CD14-positive monocyte (primary cell): ENCODE data around the gene MPV17. TPM values are rescaled to one million over a fixed set of nuclear protein-coding genes. Genes with fewer than 3 reads are reported as not detected.
"Not testable (repeated sequence)": the region's sequence is repeated elsewhere in the genome, so short reads cannot be mapped to it uniquely, and the experiment has no call there.

ENCODE experiments used
- DNase-seq, 3 donors: peaks; one replicate each; pipeline ENCODE4 v3.0.0-alpha.2; 2011 to 2022
- H2AFZ ChIP-seq: 2 replicates; pipeline ENCODE4 v1.6.0; 2012; ENCODE audit warnings: mild to moderate bottlenecking, low read depth, low read length, inconsistent platforms; ENCODE audit not compliant: insufficient read depth, poor library complexity, severe bottlenecking
- H3K27ac ChIP-seq, 2 donors: 1 replicate in 1 of 2; 2 replicates in 1 of 2; pipeline ENCODE4 v1.5.1; 2012 to 2013; ENCODE audit warnings: low read length in 2 of 2, control low read depth in 1 of 2, inconsistent platforms in 1 of 2, low read depth in 1 of 2, mild to moderate bottlenecking in 1 of 2
- H3K27me3 ChIP-seq, 2 donors: one replicate each; pipeline versions ENCODE4 v1.6.0 to v1.6.1; 2011 to 2013; ENCODE audit warnings: low read length in 2 of 2; ENCODE audit not compliant: control insufficient read depth in 2 of 2, insufficient read depth in 2 of 2
- H3K36me3 ChIP-seq, 2 donors: replicated peaks in 1 of 2; 1 replicate in 1 of 2; 2 replicates in 1 of 2; pipeline versions ENCODE4 v1.5.1 to v1.6.1; 2012 to 2013; ENCODE audit warnings: low read length in 2 of 2, control low read depth in 1 of 2, inconsistent platforms in 1 of 2, mild to moderate bottlenecking in 1 of 2; ENCODE audit not compliant: insufficient read depth in 2 of 2, control insufficient read depth in 1 of 2
- H3K4me1 ChIP-seq, 2 donors: 1 replicate in 1 of 2; 2 replicates in 1 of 2; pipeline versions ENCODE4 v1.5.1 to v1.6.1; 2012 to 2013; ENCODE audit warnings: low read length in 2 of 2, control low read depth in 1 of 2, inconsistent platforms in 1 of 2, mild to moderate bottlenecking in 1 of 2, moderate library complexity in 1 of 2; ENCODE audit not compliant: insufficient read depth in 2 of 2, control insufficient read depth in 1 of 2
- H3K4me2 ChIP-seq: replicated peaks from 2 replicates; pipeline ENCODE3; 2012; ENCODE audit warnings: low read length, moderate library complexity, mild to moderate bottlenecking; ENCODE audit not compliant: poor library complexity, severe bottlenecking; ENCODE audit errors: extremely low read depth
- H3K4me3 ChIP-seq, 3 experiments: fragments of 200-600 bp in 1 of 3; sonication (generic) in 1 of 3; replicated peaks in 1 of 3; 1 replicate in 2 of 3; 2 replicates in 1 of 3; pipeline ENCODE4 v1.5.1; 2011 to 2013; ENCODE audit warnings: low read length in 3 of 3, mild to moderate bottlenecking in 3 of 3, control low read depth in 2 of 3, low read depth in 2 of 3, inconsistent platforms in 1 of 3, moderate library complexity in 1 of 3
- H3K79me2 ChIP-seq: 2 replicates; pipeline ENCODE4 v1.6.0; 2012; ENCODE audit warnings: mild to moderate bottlenecking, control low read depth, inconsistent platforms, low read length, moderate library complexity; ENCODE audit not compliant: insufficient read depth
- H3K9ac ChIP-seq: 2 replicates; pipeline ENCODE4 v1.6.0; 2017; ENCODE audit warnings: low read length, mild to moderate bottlenecking; ENCODE audit not compliant: insufficient read depth, poor library complexity, severe bottlenecking
- H3K9me3 ChIP-seq, 2 donors: replicated peaks in 1 of 2; 1 replicate in 1 of 2; 2 replicates in 1 of 2; pipeline versions ENCODE4 v1.5.1 to v1.6.1; 2012 to 2013; ENCODE audit warnings: low read length in 2 of 2, control low read depth in 1 of 2; ENCODE audit not compliant: control insufficient read depth in 1 of 2, insufficient read depth in 1 of 2
- H4K20me1 ChIP-seq: 2 replicates; pipeline ENCODE4 v1.6.0; 2012; ENCODE audit warnings: mild to moderate bottlenecking, low read length, control low read depth, moderate library complexity; ENCODE audit not compliant: insufficient read depth
- H3K27ac Mint-ChIP-seq, 7 donors: one replicate each; pipeline ENCODE4 v1.8.0; 2020; ENCODE audit warnings: mild to moderate bottlenecking in 7 of 7, mixed read lengths in 7 of 7, moderate library complexity in 6 of 7, inconsistent platforms in 2 of 7
- H3K27me3 Mint-ChIP-seq, 3 donors: one replicate each; pipeline ENCODE4 v1.8.0; 2021 to 2022; ENCODE audit warnings: low read depth in 3 of 3, mild to moderate bottlenecking in 3 of 3, mixed read lengths in 3 of 3, moderate library complexity in 3 of 3, inconsistent platforms in 1 of 3
- H3K36me3 Mint-ChIP-seq, 2 donors: one replicate each; pipeline ENCODE4 v1.8.0; 2020; ENCODE audit warnings: mixed read lengths in 2 of 2, inconsistent platforms in 1 of 2, mild to moderate bottlenecking in 1 of 2
- H3K4me1 Mint-ChIP-seq: one replicate; pipeline ENCODE4 v1.8.0; 2020; ENCODE audit warnings: mild to moderate bottlenecking, mixed read lengths
- H3K4me3 Mint-ChIP-seq, 2 donors: one replicate each; pipeline ENCODE4 v1.8.0; 2020; ENCODE audit warnings: mild to moderate bottlenecking in 2 of 2, mixed read lengths in 2 of 2, moderate library complexity in 1 of 2
- H3K9me3 Mint-ChIP-seq, 7 donors: one replicate each; pipeline ENCODE4 v1.8.0; 2020 to 2022; ENCODE audit warnings: mixed read lengths in 7 of 7, mild to moderate bottlenecking in 6 of 7, moderate library complexity in 6 of 7, inconsistent platforms in 2 of 7
- WGBS: methylation state at CpG from one replicate; pipeline ENCODE4 v1.1.5; 2013; ENCODE audit warnings: missing lambda C conversion rate; ENCODE audit not compliant: insufficient coverage; 5-methylcytosine and 5-hydroxymethylcytosine counted together
- intact Hi-C, 2 donors: fragments of 100-400 bp; cut with micrococcal nuclease; formaldehyde crosslinking; loops; one replicate each; pipeline versions ENCODE4 v1.15.0 to v1.15.1; 2023
- polyA plus RNA-seq, 3 donors: library from polyadenylated mRNA; depleted of rRNA in 1 of 3; unstranded in 2 of 3; stranded (reverse) in 1 of 3; fragments of 300-500 nt in 2 of 3; fragments of >200 nt in 1 of 3; fragmentation: Illumina TruSeq in 2 of 3; gene quantifications; 1 replicate in 2 of 3; 2 replicates in 1 of 3; pipeline ENCODE4 v1.2.3, GENCODE V29; 2012 to 2021
- TF ChIP-seq, protein P1 (sequence below): fragments of 200-600 bp; IDR thresholded peaks from one replicate; pipeline ENCODE4 v1.8.0; 2022; ENCODE audit warnings: antibody characterized with exemption, mild to moderate bottlenecking

The MPV17 gene
- polyA plus RNA-seq, 3 donors = 136 to 160 (median 160) TPM

- DNase-seq = no peak
- no peak overlapping the region for H3K27ac Mint-ChIP-seq
- Histone ChIP-seq H4K20me1 (no peaks in the 10 kb centered on the region), H3K9ac (no peak overlapping the region), H3K9me3 (peaks cover 0 to 7% of the 10 kb centered on the region in 2 donors), H3K4me3 (no peak overlapping the region), H2AFZ (no peak overlapping the region), H3K79me2 (no peaks in the 10 kb centered on the region), H3K4me2 (no peak overlapping the region), H3K4me1 (peaks cover 12 to 14% of the 10 kb centered on the region in 2 donors), H3K27me3 (peaks cover 4 to 32% of the 10 kb centered on the region in 2 donors), H3K36me3 (peaks cover 3 to 12% of the 10 kb centered on the region in 2 donors), H3K27ac (no peak overlapping the region)
- H3K4me1 Mint-ChIP-seq = peaks cover 17% of the 10 kb centered on the region
- H3K36me3 Mint-ChIP-seq = peaks cover 14 to 18% of the 10 kb centered on the region in 2 donors
- intact Hi-C loops = loop anchor here in 1 of 2 donors (5.0 kb wide), 1 partner anchor 207 kb away; no protein-coding TSS in a partner anchor
- H3K4me3 Mint-ChIP-seq = peak overlapping the region in 1 of 2 donors; percentile 31
- H3K27me3 Mint-ChIP-seq = peaks cover 38 to 50% (median 47%) of the 10 kb centered on the region in 3 donors
- TF ChIP-seq, protein P1, sequence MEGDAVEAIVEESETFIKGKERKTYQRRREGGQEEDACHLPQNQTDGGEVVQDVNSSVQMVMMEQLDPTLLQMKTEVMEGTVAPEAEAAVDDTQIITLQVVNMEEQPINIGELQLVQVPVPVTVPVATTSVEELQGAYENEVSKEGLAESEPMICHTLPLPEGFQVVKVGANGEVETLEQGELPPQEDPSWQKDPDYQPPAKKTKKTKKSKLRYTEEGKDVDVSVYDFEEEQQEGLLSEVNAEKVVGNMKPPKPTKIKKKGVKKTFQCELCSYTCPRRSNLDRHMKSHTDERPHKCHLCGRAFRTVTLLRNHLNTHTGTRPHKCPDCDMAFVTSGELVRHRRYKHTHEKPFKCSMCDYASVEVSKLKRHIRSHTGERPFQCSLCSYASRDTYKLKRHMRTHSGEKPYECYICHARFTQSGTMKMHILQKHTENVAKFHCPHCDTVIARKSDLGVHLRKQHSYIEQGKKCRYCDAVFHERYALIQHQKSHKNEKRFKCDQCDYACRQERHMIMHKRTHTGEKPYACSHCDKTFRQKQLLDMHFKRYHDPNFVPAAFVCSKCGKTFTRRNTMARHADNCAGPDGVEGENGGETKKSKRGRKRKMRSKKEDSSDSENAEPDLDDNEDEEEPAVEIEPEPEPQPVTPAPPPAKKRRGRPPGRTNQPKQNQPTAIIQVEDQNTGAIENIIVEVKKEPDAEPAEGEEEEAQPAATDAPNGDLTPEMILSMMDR = no peak
- WGBS = 91% methylated on average over 8 of the region's 13 CpGs
- peaks cover 0 to 6% (median 1%) of the 10 kb centered on the region in 7 donors for H3K9me3 Mint-ChIP-seq
These were observed 18.2 kb downstream of the MPV17 start for GRCh38 chr2:27304488-27305240.

- H3K27ac ChIP-seq = no peak overlapping the region
- H3K4me3 ChIP-seq = peak overlapping the region; percentile 23 to 67 (median 28)
- peaks cover 2 to 5% of the 10 kb centered on the region in 2 donors for H3K36me3 Mint-ChIP-seq
- H3K9me3 Mint-ChIP-seq = peaks cover 0 to 6% (median 0%) of the 10 kb centered on the region in 7 donors
- H3K27me3 Mint-ChIP-seq = peaks cover 37 to 47% (median 46%) of the 10 kb centered on the region in 3 donors
- H3K36me3 ChIP-seq = no peaks in the 10 kb centered on the region
- intact Hi-C loops = loop anchor here in 1 of 2 donors (5.0 kb wide), 1 partner anchor 206 kb away; no protein-coding TSS in a partner anchor
- peak overlapping the region; percentile 64 for H3K4me2 ChIP-seq
- TF ChIP-seq, protein P1 = peak; percentile 95
- no peaks in the 10 kb centered on the region for H3K79me2 ChIP-seq
- DNase-seq = peak; percentile 38 to 74 (median 66)
- peak overlapping the region in 4 of 7 donors; percentile 40 to 64 (median 42) for H3K27ac Mint-ChIP-seq
- no peaks in the 10 kb centered on the region for H4K20me1 ChIP-seq
- peaks cover 12 to 14% of the 10 kb centered on the region in 2 donors for H3K4me1 ChIP-seq
- H3K9me3 ChIP-seq = peaks cover 0 to 7% of the 10 kb centered on the region in 2 donors
- WGBS = 14% methylated on average over 18 of the region's 25 CpGs
- H3K9ac ChIP-seq = peak overlapping the region; percentile 29
- peaks cover 4 to 32% of the 10 kb centered on the region in 2 donors for H3K27me3 ChIP-seq
- peaks cover 17% of the 10 kb centered on the region for H3K4me1 Mint-ChIP-seq
- peak overlapping the region; percentile 74 to 87 for H3K4me3 Mint-ChIP-seq
- peak overlapping the region; percentile 81 for H2AFZ ChIP-seq
These were observed 19.5 kb downstream of the MPV17 start for GRCh38 chr2:27303093-27304025.

DNA sequence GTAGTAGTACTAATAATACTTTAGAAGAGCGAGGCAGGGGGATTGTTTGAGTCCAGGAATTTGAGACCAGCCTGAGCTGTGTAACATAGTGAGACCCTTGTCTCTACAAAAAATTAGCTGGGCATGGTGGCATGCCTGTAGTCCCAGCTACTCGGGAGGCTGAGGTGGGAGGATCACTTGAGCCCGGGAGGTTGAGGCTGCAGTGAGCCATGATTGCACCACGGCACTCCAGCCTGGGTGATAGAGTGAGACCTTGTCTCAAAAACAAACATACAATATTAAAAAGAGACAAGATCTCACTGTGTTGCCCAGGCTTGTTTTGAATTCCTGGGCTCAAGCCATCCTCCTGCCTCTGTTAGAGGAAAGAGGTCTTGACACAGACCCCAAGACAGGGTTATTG lies 22.3 kb downstream of the MPV17 start:
- 100% methylated on average over 1 of the region's 4 CpGs for WGBS
- H3K36me3 ChIP-seq, H4K20me1 ChIP-seq, H3K4me3 Mint-ChIP-seq, H3K4me2 ChIP-seq, H3K36me3 Mint-ChIP-seq, H3K4me3 ChIP-seq, H3K27ac ChIP-seq, H3K9me3 Mint-ChIP-seq, H2AFZ ChIP-seq, H3K9me3 ChIP-seq, H3K9ac ChIP-seq, H3K27me3 ChIP-seq, H3K27ac Mint-ChIP-seq, DNase-seq, H3K79me2 ChIP-seq: not testable (repeated sequence)
- Mint-ChIP-seq H3K4me1 (peaks cover 22% of the 10 kb centered on the region), H3K27me3 (peaks cover 12 to 23% (median 19%) of the 10 kb centered on the region in 3 donors)
- intact Hi-C loops = loop anchor here in 1 of 2 donors (5.0 kb wide), 1 partner anchor 203 kb away; no protein-coding TSS in a partner anchor
- peaks cover 15 to 17% of the 10 kb centered on the region in 2 donors for H3K4me1 ChIP-seq
